ENCODE results near the gene SLC2A9.

SLC2A9 gene

DNA sequence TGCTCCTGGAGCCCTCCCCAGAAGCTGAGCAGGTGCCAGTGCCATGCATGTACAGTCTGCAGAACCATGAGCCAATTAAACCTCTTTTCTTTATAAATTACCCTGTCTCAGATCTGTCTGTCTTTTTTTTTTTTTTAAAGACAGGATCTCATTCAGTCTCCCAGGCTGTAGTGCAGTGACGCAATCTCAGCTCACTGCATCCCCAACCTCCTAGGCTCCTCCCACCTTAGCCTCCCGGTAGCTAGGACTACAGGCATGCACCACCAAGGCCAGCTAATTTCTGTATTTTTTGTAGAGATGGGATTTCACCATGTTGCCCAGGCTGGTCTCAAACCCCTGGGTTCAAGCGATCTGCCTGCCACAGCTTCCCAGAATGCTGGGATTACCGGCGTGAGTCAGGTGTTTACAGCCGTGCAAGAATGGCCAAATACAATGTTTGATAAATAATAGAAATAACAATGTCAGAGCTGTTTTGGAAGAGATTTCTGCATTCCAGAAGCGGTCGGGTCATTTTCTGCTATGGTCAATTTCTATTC, 68.8 kb downstream of the SLC2A9 start:
- no peak for DNase-seq

DNA sequence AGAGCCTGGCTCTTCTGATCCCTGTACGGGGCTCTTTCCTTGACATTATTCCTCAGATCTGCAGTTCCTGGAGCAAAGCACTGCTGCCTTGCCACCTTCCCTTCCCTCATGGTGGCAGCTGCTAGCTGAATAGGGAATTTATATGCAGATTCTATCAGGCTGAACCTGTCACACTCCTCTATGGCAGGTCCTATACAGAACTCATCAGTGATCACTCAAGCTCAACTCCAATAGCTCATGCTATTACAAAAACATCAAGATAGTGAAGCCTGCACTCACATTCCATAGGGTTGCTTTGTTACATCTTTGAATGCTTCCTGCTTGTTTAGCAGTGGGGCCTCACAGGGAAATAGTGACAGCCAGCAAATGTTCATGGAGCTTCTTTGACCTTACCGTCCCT, 71.7 kb downstream of the SLC2A9 start:
- no peak for DNase-seq

DNA sequence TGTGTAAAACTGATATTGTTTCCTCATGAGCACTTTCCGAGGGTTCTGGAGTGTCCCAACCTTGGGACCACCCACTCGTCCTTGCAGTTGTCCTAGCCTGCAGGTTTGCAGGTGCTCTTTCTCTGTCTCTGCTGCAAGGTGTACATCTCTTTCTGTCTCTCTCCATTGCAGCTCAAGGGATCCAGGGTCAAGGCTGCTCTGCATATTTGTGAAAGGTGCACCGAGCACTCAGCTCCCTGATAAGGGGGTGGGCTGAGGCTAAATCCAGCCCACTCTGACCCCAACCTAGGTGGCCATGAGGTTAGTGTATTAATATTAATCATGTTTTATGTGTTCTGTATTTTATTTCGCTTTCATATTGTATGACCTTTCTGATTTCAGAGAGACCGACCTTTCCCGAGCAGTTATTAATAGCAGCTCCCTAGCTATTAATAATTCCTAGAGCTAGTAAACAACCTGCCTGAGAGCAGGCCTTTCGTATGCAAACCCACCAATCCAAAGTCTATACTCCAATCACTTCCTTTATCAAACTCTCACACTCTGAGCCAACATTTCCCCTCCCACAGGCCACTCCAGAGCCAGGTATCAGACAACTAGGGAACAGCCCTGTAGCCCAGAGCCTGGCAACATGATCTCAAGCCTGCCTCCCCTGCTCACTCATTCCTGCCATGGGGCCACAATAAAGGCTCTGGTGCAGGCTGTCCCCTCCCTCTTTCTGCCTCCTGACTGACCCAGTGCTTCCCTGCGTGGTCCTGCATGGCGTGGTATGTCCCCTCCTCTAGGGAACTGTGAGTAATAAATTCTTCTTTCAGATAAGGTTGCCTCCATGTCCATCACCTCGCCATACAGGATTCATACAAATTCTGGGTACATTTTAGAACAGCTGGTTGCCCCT, 73.9 kb downstream of the SLC2A9 start:
- DNase-seq: no peak

DNA sequence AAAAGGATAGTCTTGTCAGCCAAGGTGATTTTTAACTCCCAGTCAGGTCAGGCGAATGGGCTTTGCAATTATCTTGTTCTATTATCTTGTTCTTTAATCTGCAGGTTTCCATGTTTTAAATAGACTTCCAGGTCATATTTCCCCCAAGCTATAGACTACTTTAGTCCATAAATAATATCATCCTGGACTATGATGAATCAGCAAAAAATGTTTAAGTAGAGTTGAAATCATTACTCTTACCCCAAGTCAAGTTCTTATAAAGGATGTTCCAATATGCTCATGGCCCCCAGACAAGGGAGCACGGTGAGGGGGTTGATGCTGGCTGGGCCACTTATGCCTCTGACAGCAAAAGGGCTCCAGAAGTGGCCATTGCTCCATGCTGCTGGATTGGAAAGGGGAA, 75.1 kb downstream of the SLC2A9 start:
- no peak for DNase-seq

DNA sequence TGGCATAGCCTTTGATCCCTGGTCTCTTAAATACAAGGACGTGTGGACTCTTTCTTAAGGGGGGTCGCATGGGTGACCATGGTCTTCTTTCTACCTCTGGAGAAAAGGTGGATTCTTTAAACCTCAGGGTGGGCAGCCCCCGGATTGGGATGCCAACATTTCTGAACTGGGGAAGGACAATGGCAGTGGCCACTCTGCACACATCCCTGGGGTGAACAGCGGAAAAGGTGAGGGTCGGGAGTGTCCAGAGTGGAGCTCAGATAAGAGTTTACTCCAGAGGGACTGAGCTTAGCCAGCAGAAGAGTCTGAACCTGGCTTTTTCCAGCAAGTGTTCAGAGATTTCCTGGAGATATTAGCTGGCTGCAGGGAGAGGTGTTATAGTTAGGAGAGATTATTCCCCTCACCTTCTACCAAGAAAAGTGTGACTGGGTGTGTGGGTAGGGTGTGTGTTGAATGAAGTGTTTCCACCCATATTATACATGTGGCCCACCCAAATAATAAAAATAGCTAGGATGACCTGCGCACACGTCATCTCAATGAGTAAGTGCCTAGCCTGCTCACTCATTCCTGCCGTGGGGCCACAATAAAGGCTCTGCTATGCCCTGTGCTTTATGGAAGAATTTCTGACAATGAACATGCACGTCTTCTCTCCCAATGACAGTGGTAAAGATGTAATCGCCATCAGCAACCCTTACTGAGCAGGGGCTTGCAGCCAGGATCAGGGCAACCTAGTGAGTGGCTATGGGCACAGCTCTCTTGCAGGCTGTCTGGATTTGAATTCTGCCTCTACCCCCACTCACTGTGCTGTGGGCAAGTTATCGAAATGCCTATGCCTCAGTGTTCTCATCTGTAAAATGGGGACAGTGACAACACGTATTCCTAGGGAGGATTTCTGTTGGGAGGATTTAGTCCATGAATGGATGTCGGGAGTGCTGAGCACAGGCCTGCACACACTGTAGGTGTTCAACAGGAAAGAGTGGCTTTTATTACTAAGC, 76.6 kb downstream of the SLC2A9 start:
- DNase-seq: no peak

DNA sequence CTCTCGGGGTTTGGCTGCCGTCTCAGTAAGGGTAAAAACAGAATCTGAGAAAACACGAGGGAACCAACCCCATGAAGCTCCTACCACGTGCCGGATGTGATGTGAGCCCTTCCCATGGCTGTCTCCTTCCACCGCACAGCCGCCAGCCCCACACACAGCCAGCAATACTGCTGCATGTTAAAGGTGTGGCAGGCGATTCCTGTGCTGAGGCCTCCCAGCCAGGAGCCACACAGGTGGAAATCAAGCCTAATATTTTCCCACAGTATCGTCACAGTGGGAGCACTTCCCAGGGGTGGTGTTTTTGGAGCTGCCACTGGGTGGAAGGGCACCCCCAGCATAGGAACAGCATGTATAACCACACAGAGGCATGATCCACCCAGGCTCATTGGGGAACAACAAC, 77.5 kb downstream of the SLC2A9 start:
- DNase-seq: no peak

DNA sequence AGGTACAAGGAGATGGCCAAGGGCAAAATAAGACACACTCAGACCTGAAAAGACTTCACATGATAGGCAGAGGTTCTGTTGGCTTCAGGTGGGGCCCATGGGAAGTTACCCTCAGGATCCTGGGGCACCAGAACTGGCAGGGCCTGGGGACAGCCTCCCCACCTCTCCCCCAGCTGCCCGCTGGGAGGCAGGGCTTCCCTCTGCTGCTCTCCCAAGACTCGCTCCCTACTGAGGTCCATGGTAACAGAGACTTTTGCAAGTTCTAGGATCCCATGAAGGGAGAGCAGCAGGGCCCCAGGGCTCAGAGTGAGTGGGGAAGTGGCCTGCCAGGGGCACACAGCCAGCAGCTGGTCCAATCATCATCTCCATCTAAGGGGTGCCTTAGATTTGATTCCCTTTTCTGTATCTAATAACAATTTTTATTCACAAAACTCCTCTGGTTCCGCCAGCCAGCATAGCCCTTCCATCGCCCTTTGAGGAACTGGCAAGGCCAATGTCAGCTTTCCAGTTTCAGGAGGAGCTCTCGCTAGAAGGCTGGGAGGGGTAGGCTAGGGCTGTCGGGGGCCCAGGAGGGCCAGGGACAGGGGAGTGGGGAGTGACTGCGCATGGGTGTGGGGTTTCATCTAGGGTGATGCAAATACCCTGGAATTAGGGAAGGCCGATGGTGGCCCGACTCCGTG, 78.2 kb downstream of the SLC2A9 start:
- no peak for DNase-seq

DNA sequence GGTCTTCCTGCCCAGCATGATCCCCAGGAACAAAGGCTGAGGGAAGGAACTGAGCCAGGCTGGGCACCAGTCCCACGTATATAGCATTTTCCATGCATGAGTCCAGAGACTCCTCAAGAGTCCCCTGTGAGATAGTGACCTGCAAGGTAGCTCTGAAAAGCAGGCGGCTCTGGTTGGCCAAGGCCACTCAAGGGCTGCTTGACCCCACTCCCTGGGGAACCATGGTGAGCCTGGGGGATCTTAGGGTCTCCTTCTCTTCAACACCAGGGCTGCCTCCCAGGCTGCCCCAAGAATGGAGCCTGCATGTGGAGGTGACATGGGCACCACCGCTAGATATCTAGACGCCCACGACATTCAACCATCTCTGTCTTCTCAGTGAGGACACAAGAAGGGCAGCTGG, 79.2 kb downstream of the SLC2A9 start:
- no peak for DNase-seq

DNA sequence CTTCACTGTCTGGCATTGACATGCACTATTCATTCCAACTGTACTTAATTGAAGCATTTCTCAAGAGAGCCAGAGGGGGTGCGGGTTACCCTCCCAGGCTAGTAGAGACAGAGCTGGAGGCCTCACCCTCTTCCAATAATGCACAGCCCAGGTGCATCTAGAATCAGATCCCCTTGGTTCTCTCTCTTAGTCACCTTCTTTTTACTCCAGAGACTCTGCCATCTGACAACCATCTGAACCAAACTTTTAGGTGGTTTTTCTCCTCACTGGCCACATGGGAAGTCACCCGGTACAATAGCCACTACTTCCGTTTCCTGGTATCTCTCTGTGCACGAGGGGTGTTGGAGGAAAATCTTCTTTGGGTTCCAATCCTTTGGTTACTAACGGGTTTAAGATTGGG, 81.3 kb downstream of the SLC2A9 start:
- no peak for DNase-seq

DNA sequence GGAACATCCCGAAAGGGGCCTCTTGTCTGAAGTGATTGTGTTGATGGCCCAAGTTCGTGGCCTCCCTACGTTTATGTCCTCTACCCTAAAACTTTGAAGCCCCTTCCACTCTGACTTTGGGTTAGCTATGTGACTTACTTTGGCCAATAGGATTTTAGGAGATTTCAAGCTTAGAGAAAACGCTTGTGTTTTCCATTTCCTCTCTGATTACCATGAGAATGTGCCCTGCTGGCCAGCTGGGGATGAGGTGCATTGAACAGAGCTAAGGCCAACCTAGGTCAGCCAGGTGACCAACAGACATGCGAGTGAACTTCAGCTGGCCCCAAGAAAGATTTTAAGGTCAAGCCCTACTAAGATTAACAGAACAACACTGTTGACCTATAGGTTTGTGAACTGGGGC, 82.4 kb downstream of the SLC2A9 start:
- no peak for DNase-seq

DNA sequence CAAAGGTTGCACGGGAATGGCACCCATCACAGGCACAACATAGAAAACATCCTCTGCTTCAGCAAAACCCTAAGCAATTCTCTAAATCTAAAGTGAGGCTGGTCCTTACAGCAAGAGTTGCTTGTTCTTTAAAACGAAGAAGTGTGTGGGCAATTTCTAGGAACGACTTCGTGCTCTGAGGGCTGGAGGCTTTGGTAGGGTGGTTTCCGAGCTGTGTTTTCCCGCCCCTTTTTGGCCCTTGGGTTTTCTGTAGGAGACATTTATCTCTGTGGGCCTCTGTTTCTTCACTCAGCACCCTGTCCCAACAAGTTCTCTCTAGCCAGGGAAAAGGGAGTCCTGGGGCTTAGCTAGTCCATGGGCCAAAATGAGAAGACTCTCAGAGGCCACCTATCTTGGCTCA, 84.2 kb downstream of the SLC2A9 start:
- peak; percentile 29 for DNase-seq

DNA sequence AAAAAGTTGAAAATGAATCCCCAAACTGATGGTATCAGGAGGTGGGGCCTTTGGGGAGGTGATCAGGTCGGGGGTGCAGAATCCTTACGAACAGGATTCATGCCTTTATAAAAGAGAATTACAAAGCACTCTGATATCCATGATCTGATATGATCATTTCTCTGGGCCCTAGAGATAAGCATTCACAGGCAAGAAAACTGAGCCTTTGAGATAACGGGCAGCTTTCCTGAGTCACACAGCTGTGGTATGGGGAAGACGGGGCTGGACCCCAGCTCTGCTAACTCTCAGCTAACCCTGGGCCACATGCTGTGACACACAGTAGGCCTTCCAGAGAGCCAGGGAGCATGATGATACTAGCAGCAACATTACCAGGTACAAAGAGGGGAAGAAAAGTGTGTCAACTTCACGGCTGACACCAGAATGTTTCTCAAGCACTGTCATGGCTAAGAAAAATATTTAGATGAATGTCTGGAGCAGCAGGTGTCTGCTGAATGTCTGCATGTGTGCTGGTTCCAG, 85.1 kb downstream of the SLC2A9 start:
- no peak for DNase-seq

DNA sequence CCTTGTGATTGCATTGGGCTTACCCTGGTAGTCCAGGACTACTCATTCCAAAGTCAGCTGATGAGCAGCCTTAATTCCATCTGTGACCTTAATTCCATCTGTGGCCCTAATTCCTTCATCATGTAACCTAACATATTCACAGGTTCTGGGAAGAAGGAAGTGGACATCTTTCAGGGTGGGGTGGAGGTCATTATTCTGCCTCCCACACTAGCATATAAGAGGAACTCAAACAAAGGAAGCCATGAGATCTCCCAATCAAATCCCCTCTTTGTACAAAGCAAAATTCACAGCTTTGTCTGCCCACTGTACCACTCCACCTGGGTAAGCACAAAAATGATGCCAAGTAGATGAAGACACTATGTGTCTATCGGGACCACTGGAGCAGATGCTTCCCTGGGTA, 87.3 kb downstream of the SLC2A9 start:
- DNase-seq: peak; percentile 26

DNA sequence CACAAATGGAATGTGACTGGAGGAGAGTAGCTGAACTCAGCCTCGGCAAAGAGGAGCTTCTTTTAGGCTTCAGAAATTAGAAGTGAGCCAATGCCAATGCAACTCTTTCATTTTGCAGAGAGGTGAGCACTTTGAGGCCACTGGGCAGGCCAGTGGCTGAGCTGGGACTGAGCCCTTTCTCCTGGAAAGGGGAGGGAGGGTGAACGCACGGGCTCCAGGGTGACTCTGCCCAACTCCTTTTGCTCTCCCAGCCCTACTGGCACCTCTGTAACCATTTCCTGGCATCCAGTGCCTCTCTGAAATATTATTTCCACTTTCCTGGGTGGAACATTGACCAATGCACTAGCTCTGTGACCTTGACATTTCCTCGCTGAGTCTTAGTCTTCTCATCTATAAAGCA, 88.1 kb downstream of the SLC2A9 start:
- DNase-seq: no peak

DNA sequence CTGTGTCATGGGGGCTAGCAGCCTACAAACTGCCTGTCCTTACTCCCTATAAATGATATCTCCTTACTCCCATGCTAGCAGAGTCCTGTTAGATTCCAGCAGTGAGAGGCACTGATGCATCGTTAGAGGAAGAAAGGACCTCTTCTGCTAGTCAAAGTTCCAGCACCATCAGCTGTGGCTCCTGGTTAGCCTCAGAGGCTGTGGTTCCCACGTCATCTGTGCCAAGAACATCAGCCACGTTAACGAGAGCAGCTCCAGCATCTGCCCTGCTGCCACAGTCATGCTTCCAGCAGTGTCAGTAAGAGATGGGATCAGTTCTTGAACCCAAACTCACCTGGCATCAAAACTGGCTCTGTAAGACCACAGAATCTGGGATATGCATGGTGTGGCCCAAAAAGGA, 88.5 kb downstream of the SLC2A9 start:
- DNase-seq: no peak

DNA sequence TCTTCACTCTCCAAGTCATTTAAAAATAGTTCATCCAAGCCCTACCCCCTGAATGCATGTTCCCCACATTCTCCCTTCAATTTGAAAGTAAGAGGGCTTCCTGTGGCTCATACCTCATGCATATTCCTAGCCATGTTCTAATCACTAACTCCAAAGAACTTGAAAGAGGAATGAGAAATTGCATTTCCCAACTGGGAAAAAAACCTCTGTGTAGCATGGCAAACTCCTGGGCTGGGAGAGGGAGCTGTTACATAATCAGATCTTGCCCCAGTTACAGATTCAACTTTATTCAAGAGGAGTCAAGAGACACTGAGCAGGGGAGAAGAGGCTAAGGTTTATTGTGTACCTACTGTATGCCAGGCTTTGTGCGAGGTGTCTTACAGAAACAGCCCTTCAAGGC, 90.2 kb downstream of the SLC2A9 start:
- DNase-seq: no peak

DNA sequence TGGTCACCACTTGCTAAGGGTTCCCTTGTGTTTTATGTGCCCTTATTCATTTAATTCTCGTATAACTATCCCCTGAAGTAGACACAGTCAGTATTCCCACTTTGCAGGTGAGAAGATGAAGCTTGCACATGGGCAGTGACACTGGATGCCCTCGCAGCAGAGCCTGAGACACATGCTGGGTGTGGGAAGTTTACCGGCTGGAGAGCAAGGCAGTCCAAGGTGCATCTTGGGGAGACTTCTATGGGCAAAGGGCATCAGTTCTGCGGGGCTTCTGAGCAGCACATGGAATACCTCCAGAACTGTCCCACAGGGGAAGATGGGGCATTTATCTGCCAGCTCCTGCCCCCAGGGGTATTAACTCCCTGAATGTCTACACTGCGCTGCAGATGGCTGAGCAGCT, 92.2 kb downstream of the SLC2A9 start:
- DNase-seq: no peak

DNA sequence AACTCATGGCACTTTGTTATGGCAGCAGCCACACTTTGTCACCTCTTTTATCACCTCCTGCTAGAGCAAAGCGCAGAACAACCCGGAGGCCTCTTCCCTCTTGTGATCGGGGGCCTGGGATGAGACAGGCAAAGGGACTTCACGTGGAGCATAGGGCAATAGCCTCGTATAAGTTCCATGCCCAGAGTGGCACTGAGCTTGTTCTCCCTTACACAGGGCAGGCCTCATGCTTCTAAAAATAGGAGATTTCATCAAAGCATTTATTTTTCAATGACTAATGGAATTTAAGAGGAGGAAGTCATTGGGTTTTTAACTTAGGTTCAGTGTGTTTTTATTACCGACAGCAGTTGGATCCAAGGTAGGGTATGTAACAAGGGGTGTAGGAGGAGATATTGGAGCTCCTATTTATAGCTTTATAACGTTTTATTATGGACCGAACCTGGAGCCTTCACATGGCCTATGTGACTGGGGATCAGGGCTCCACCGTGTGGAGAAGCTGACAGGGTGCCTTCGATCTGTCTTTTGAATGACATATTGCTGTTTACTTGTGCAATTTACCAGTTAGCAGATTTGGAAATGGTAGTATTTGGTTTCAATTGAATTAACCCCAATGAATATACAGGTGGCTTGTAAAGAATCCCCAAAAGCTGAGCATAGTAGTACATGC, 93.8 kb downstream of the SLC2A9 start:
- DNase-seq: peak; percentile 64

DNA sequence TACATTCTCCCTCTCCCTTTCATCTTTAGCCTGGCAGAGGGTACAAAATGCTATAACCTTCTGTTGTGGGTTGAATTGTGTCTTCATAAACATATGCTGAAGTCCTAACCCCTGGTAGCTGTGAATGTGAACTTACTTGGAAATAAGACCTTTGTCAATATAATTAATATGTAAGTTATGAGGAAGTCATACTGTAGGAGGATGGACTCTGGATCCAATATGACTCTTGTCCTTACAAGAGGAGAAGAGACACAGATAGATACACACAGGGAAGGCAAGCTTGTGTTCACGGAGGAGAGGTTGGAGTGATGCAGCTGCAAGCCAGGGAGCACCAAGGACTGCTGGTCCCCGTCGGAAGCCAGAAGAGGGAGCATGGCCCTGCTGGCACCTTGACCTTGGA, 94.7 kb downstream of the SLC2A9 start:
- DNase-seq: no peak

DNA sequence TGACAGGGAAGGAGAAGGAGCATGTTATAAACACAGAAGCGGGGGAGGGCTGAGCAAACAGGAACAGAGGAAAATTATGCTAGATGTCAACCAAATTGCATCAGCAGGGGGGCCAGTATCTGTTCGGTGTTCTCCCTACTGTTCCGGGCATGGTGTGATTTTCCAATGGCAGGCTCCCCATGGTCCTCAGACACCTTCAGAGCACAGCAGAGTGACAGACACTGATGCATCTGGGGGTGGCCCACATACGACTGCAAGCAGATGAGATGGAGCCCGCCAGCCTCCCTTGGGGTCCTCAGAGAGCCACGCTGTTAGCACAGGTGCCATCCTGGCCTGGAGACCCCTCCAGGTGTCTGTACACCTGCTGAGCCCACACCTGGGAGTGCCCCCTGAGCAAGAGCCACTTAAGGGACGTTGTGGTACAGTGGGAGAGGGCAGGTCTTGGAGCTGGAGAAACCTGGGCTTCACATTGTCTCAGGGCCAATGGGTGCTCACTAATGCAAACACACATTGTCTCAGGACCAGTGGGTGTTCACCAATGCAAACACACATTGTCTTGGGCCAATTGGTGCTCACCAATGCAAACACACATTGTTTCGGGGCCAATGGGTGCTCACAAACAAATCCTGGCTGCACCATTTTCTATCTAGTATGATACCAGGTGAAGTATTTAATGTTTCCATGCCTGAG, 95.4 kb downstream of the SLC2A9 start:
- no peak for DNase-seq

DNA sequence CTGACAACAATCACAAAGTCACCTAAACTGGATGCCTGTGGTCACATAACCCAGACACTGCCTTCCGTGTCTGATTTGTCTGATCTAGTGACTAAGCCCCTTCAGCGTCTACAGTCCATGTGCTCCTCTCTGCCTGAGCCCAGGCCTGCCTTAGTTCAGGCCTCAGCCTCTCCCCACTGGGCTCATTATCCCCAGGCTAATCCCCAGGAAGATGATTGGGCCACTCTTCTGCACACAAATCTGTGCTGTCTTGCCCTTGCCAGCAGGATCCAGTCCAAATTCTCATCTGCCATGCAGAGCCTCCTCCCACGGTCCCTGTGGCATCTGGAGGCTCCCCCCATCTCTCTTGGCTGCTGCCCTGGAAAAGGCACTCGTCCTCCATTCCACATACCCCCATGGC, 96.5 kb downstream of the SLC2A9 start:
- DNase-seq: no peak
